ENCODE measurements around the gene INHBB.

- TF ChIP-seq CTCF (IDR thresholded peaks at IDR 0.05), result no peak
- TF ChIP-seq POLR2A (IDR thresholded peaks at IDR 0.05), result no peak
Measured at GRCh38 chr2:120376101-120376500, 30.2 kb downstream of the INHBB start.

Measured in right lobe of liver (tissue), 4 donors.